GM21423 (cell line): Measurements from ENCODE around the gene CYFIP1.
"Not testable (repeated sequence)": the region's sequence is repeated elsewhere in the genome, so short reads cannot be mapped to it uniquely, and the experiment has no call there.

Experiments
- ATAC-seq: cut with Tn5 transposase; IDR thresholded peaks from one replicate; pipeline ENCODE4 v1.9.1; 2021; ENCODE audit warnings: mild to moderate bottlenecking, moderate library complexity; ENCODE audit not compliant: unreplicated experiment

The CYFIP1 gene

DNA sequence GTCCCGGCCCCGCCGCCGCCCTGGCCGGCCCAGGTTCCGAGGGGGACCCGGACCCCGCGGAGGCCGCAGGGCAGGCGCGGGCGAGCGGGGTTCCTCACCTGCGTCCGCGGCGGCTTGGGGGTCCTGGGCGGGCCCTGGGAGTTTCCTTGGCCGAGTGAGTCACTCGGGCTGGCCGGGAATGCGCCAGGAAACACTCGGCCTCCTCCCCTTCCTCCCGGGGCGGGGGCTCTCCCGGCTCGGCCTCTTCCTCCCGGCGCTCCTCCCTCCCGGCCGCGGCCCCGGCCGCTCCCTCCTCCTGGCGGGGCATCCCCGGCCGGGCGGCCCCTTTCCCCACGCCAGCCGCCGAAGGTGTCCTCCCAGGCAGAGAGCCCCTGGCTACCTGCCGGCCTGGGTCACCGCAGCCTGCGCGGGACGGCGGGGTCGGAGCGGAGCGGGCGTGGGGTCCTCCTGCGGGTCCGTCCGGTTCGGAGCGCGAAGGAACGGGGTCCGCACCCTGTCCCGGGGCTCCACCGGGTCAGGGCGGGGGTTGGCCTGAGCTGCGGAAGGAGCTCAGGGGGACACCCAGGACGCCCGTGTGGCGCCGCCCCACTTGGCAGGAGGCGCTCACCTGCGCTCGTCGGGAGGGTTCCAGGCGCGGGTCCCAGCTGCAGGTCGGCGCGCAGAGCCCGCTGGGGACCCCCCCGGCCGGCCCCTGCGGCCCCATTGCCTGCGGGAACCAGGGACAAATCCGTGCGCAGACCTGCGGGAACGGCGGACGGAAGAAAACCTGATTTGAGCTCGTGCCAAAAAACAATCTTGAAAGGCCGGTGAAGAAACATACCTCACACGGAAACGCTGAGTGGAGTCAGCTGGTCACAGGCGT is at the start of gene CYFIP1:
Gene CYFIP1 (minus strand): TSS at position 180 of the 862 bp plus-strand sequence. CDS start 33,083 bp downstream, outside the sequence.
- ATAC-seq: peak; percentile 61

DNA sequence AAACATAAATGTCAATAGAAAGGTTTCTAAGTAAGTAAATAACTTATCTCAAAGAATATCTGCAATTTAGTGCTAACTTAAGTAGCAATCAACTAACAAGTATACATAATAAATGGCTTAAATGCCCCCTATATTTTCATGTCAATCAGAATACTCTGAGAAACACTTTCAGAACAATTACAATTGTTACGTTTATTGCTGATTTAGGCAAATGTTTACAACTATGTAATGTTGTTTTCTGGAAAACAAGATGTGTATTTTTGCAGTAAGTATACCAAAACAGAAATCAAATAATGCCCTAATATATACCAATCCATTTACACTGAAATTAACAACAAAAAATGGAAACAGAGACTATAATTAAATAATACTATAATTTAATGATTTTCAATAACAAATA is 46.0 kb upstream of the CYFIP1 start:
- ATAC-seq: no peak

DNA sequence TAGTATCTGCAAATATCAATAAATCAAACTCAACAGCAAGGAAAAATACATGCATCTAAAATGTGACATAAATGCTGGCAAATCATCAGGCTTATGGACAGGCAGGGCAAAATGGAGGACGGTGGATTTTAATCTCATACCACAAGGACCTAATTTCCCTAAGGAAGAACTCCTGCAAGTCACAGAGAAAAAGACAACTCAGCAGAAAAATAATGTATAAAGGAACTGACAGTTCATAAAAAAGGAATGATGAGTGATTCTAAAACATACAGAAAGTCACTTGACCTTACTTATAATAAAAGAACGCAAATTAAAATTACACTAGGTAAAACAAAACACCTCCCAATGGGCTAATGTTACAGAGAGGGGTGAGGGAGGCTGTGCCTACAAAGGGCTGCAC is 42.0 kb upstream of the CYFIP1 start:
- ATAC-seq: no peak

DNA sequence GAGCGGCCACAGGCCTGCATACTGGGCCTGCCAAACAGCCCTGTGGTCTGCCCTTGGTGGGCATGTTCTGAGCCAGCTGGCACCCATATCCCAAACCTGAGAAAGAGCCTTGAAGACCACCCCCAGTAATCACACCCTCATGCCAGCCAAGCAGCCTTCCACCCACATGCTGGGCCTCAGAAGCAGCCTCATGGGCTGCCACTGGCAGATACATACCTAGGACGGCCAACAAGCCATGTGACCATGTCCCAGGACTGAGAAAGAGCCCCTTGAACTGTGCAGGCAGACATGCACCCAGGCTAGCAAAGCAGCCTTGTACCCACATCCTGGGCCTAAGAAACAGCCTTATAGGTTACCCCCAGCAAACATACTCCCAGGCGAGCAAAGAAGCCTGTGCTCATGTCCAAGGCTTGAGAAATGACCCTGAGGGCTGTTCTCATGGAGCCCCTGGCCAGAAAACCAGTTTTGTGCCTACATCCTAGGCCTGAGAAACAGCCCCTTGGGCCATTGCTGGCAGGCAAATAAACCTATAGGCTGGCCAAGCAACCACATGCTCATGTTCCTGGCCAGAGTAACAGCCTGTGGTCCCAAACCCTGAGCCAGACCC is 34.3 kb upstream of the CYFIP1 start:
- no peak for ATAC-seq

DNA sequence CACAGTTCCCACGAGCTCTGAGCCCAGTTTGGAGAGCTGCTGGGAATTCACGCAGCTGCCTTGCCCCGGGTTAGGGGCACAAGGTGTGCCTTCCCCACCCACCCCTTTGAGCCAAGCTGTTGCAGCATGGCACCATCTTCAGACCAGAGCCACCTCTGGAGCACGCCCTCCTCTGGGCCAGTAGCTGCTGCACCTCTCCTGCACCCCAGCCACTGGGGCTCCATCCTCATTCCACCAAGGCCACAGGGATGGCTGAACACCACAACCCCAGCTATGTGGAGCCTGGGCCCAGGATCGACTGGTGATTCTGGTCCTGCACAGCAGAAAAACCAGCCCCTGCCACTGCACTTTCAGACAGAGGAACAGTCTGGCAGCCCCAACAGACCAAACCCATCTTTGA is 33.5 kb upstream of the CYFIP1 start:
- ATAC-seq: no peak

DNA sequence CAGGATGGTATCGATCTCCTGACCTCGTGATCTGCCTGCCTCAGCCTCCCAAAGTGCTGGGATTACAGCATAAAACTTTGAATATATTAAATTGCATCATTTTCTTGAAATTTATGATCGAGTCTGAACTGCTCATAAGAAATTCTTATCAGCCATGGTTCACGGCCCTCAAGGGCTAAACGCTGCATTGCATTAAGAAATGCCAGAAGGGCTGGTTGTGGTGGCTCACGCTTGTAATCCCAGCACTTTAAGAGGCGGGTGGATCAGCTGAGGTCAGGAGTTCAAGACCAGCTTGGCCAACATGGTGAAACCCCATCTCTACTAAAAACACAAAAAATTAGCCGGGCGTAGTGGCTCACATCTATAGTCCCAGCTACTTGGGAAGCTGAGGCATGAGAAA is 32.4 kb upstream of the CYFIP1 start:
- ATAC-seq: not testable (repeated sequence)

DNA sequence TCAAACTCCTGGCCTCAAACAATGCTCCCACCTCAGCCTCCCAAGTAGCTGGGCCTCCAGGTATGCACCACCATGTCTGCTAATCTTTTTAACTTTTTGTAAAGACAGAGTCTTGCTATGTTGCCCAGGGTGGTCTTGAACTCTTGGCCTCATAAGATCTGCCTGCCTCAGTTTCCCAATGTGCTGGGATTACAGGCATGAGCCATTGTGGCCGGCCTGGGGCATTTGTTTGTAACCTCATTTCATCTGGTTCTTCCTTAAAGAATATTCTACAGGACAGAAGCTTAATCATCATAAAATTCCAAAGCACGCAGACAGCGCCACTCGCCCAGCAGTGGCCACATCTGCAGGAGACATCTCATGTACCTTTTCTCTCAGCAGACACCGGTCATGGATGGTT is 23.6 kb upstream of the CYFIP1 start:
- no peak for ATAC-seq

DNA sequence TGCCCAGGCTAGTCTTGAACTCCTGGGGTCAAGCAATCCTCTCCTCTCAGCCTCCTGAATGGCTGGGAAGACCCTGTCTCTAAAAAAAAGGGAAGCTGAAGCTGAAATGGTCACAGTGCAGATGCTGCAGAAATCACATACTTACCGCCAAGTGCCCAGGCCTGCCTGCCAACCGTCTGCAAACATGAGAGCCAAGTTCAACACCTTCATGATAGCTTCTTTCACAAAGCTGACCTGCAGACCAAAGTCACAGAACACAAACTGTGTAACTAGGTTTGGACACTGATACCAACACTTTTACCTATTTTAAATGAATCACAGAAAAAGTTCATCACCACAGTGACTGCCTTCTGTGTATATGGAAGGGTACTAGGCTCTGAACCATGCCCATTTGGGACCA is 22.8 kb upstream of the CYFIP1 start:
- no peak for ATAC-seq

DNA sequence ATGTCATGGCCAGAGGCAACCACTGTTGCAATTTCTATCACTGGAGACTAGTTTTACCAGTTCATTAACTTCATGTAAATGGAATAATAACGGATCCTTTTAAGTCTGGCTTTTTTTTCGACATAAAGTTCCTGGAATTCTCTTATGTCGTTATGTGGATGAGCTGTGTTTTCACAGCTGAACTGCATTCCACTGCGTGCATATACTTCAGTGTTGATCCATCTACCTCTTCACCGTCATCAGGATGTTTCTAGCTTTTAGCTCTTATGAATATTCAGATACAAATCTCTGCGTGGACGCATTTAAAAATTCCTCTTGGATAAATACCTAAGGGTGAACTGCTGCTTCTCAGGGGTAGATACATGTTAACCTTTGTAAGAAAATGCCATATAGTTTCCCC is 15.6 kb upstream of the CYFIP1 start:
- no peak for ATAC-seq

DNA sequence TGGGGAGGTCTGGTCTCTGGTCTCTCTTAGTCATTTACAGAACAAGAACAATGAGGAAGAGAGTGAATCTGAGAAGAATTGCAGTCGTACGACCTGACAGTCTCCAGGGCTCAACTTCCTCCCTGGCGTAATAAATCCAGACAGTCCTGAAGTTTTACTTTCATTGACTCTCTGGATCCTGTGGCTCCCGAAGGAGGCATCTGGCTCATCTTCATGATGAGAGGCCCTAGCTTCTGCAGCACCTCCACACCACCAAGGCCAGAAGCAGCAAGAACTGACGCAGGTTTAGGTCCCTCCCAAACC is 11.8 kb upstream of the CYFIP1 start:
- ATAC-seq: no peak

DNA sequence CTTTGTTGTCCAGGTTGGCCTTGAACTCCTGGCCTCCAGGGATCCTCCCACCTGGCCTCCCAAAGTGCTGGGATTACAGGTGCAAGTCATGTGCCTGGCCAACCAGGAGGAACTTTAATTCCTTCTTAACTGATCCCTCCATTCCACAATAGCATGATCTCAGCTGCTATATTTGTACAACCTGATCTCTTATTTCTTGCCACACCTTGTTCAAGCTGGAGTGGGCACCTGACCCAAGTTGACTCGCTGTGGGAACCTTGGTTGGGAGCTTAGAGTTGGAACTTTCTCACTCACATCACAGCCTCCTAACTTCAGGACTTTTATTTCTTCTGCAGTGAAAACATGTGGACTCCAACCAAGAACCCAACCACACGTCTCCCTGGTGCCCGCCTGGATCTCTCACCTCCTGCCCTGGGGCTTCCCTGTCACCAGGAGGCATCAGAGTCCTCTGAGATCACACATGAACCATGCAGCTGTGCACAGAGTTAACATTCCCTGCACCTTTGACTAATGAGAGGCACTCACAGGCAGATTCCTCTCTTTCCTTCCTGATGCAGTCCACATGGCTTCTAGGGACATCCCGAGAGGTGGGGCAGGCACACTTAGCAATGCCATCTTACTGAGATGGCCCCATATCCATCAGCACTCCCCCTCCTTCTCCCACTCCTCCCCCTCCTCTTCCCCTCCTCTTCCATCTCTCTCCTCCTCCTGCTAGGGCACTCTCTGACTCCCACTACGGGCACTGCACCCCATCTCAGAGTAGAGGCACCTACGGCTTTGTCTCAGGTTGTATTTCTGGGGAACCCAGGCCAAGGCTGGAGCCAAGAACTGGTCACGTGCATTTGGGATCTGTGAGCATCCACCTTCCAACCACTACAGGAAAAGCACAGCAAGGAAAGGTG is 9.7 kb upstream of the CYFIP1 start:
- ATAC-seq: no peak

DNA sequence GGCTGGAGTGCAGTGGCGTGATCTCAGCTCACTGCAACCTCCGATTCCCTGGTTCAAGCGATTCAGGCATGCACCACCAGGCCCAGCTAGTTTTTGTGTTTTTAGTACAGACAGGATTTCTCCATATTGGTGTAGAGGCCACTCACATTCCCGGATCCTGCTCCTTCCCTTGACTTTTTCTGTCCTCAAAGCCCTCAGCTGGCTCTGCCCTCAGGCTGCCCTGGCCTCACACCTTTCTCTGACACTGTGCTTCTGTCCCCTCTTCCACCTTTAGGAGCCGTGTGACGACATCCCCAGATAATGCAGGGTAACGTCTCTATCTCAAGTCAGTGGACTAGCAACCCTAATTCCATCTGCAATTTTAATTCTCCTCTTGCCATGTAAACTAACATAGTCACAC is 8.6 kb upstream of the CYFIP1 start:
- ATAC-seq: no peak

DNA sequence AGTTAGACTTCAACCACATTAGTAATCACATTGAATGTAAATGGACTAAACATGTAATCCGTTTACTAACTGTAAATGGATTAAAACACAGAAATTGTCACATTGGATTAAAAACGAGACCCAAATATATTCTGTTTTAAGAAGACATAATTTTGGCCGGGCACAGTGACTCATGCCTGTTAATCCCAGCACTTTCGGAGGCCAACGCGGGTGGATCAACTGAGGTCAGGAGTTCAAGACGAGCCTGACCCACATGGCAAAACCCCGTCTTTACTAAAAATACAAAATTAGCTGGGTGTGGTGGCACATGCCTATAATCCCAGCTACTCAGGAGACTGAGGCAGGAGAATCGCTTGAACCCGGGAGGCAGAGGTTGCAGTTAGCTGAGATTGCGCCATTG is 1.8 kb upstream of the CYFIP1 start:
- ATAC-seq: not testable (repeated sequence)

DNA sequence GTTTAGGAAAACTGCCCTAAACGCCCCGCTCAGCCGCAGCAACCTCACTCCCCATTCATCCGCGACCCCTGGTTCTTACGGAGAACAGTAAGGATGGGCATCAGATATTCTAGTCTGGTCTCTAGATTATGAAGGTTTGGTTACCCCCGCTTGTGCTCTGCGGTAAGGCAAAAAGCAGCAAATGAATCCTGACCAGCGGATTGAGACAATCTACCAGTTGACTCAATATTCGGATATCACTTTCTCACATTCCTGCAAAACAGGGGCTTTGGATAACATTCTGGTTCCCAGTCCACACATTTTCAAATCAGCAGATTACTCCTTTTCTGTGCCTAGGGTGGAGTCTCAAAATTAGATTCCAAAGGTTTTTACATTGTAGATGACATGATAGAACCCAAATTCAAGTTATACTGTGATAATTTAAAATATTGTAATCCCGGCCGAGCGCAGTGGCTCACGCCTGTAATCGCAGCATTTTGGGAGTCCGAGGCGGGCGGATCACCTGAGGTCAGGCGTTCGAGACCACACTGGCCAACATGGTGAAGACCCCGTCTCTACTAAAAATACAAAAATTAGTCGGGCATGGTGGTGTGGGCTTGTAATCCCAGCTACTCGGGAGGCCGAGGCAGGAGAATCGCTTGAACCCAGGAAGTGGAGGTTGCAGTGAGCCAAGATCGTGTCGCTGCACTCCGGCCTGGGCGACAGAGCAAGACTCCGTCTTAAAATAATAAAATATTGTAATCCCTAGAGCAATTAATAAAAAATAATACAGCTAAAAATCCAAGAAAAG is 1.1 kb upstream of the CYFIP1 start:
- ATAC-seq: no peak

DNA sequence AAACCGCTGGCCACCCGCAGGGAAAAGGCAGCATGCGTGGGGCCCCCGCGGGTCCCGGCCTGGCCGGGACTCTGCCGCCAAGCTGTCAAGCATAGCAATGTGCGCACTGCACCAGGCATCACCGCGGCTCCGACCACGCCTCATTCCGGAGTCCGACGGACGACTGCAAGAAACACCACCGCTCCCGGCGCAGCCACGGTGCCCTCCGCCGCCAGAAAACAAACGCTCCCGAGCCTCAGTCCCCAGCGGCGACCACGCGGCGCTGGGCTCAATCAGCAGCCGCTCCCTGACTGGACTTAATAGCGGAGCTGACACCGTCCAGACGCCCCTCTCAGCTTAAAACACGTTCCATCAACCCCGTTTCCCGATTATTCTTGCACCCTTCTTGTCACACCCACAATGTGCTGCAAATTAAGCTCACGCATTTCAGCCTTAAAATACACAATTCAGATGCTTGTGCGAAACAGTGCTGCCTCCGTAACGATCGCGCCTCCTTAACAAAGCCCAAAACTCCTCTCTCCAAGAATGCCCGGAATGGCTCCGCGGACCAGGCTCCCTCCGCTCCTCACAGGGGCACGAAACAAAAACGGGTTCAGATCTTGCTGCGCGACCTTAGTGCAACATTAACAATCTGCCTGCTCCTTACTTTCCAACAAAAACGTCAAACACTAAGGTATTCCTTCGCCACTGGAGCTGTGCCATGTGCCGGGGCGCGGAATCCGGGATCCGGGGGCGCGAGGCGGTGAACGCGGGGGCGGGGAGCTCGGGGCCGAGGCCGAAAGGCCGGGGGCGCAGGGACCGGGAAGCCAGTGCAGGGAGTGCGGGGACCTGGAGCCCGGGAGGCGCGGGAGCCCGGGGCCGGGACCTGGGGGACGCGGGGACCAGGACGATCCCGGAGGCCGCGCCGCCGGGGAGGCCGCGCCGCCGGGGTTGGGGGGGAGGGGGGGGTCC is 655 bp downstream of the CYFIP1 start:
- peak; percentile 52 for ATAC-seq

DNA sequence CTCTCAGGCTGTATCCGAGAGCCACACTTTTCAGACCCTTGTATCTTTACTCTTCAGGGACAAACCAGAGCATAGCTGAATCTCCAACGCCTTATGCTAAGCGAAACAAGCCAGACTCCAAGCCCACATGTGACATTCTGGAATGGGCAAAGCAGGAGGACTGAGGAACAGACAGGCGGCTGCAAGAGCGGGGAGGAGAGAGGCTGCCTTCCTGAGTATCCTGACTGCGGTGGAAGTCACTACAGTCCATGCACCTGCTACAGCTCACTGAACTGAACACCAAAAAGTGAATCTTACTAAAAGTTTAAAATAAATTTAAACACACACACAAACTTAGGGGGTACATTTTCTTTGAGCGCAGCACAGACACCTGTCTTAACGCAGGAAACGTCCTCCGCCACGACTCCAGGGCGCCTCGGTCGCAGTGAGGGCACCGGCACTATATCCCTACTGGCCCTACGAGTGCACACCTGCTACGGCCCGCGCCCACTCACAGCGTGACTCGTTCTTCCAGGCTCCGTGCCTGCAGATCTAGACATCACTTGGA is 1.4 kb downstream of the CYFIP1 start:
- ATAC-seq: peak; percentile 33

DNA sequence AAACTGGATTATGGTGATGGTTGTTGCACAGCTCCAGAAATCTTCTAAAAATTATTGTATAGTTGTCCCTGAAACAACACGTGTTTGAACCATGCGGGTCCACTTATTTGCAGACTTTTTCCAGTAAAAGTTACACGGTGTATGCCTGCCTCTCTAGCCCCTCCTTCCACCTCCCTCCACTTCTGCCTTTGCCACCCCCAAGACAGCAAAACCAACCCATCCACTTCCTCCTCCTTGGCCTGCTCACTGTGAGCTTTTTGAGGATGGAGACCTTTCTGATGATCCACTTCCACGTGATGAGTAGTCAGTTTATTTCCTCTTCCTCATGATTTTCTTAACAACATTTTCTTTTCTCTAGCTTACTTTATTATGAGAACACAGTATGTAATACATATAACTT is 5.4 kb downstream of the CYFIP1 start:
- ATAC-seq: no peak

DNA sequence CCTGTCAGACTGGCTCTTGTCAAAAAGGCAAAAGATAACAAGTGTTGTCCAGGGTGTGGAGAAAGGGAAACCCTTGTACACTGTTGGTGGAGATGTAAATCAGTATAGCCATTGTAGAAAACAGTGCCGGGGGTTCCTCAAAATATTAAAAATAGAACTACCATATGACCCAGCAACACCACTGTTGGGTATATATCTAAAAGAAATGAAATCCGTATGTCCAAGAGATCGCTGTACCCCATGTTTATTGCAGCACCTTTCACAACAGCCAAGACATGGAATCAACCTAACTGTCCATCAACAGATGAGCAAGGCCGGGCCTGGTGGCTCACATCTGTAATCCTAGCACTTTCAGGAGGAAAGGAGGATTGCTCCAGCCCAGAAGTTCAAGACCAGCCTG is 6.2 kb downstream of the CYFIP1 start:
- no peak for ATAC-seq

DNA sequence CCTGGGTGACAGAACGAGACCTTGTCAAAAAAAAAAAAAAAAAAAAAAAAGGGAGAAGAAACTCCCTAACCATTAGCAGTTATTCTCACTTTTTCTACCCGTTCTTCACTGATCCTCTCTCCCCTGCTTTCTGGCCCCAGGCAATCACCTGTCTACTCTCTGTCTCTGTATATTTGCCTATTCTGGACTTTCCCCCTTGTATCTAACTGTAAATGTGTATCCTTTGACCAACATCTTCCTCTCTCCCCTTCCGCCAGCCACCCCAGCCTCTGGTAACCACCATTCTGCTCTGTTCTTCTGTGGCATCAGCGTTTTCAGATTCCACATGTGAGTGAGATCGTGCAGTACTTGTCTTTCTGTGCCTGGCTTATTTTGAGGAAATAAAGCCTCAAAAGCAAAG is 6.9 kb downstream of the CYFIP1 start:
- peak; percentile 84 for ATAC-seq
